ENCODE measurements around the gene RHOBTB3.

The RHOBTB3 gene

GRCh38 chr5:95817430-95817829 lies 86.3 kb downstream of the RHOBTB3 start:
- no peak overlapping the region for H3K27ac ChIP-seq
- no peak for TF ChIP-seq ZFX (IDR thresholded peaks at IDR 0.05)
- TF ChIP-seq, protein P1, sequence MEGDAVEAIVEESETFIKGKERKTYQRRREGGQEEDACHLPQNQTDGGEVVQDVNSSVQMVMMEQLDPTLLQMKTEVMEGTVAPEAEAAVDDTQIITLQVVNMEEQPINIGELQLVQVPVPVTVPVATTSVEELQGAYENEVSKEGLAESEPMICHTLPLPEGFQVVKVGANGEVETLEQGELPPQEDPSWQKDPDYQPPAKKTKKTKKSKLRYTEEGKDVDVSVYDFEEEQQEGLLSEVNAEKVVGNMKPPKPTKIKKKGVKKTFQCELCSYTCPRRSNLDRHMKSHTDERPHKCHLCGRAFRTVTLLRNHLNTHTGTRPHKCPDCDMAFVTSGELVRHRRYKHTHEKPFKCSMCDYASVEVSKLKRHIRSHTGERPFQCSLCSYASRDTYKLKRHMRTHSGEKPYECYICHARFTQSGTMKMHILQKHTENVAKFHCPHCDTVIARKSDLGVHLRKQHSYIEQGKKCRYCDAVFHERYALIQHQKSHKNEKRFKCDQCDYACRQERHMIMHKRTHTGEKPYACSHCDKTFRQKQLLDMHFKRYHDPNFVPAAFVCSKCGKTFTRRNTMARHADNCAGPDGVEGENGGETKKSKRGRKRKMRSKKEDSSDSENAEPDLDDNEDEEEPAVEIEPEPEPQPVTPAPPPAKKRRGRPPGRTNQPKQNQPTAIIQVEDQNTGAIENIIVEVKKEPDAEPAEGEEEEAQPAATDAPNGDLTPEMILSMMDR (conservative IDR thresholded peaks at IDR 0.05): no peak

GRCh38 chr5:95818181-95819147 lies 87.3 kb downstream of the RHOBTB3 start:
- no peak for TF ChIP-seq ZFX (IDR thresholded peaks at IDR 0.05)
- TF ChIP-seq, protein P1 (conservative IDR thresholded peaks at IDR 0.05): no peak
- no peak overlapping the region for H3K27ac ChIP-seq

- TF ChIP-seq, protein P1 (conservative IDR thresholded peaks at IDR 0.05): no peak
- no peak for TF ChIP-seq ZFX (IDR thresholded peaks at IDR 0.05)
- H3K27ac ChIP-seq: peak overlapping the region; percentile 47; the same call in 1 of the 2 replicates
Observed at GRCh38 chr5:95821110-95822021, 90.2 kb downstream of the RHOBTB3 start.

DNA sequence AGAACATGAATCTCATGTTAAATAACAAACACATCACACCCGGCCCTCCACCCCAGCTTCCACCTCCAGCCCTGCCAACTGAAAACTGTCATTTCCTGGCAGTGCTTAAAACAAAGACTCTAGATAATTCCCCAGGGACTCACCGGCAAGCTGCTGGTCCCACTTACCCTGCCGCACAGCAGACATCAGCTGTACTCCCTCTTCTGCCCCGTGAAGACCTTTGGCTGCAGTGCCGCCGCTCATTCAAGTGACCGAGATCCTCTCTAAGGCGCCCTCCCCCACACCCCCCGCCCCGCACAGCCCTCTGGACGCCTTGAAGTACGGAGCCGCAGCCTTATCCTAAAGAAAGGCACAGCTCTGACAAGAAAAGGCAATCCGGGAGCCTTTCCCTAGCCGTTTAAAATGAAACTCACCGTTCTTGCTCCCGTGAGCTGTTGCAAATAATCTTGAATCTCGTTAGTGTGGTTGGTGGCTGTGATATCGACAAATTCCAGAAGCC lies 91.0 kb downstream of the RHOBTB3 start:
- peak overlapping the region; percentile 47 for H3K27ac ChIP-seq
- TF ChIP-seq, protein P1 (conservative IDR thresholded peaks at IDR 0.05): no peak
- TF ChIP-seq ZFX (IDR thresholded peaks at IDR 0.05): no peak

GRCh38 chr5:95822542-95823181 lies 91.5 kb downstream of the RHOBTB3 start, which contains the start of gene GLRX:
Gene GLRX, minus strand, starts transcription at chr5:95822726. Its CDS starts 64 bp downstream, at chr5:95822662.
- H3K27ac ChIP-seq: peak within 1 kb of the TSS; percentile 47
- no peak for TF ChIP-seq ZFX (IDR thresholded peaks at IDR 0.05)
- TF ChIP-seq, protein P1 (conservative IDR thresholded peaks at IDR 0.05): no peak

GRCh38 chr5:95823218-95823737 lies 92.1 kb downstream of the RHOBTB3 start:
- H3K27ac ChIP-seq: peak overlapping the region; percentile 47
- TF ChIP-seq, protein P1 (conservative IDR thresholded peaks at IDR 0.05): no peak
- no peak for TF ChIP-seq ZFX (IDR thresholded peaks at IDR 0.05)
